Breast epithelium (tissue), 3 donors: ENCODE measurements around the gene NUDT6.

ENCODE experiments used
- CTCF ChIP-seq, 3 donors: fragments of 450-650 bp; IDR thresholded peaks; one replicate each; pipeline ENCODE4 v1.5.1; 2016 to 2017; ENCODE audit warnings: antibody characterized with exemption in 3 of 3, mild to moderate bottlenecking in 3 of 3, moderate library complexity in 3 of 3
- POLR2AphosphoS5 ChIP-seq, 3 donors: sonication (generic); formaldehyde crosslinking; IDR thresholded peaks; one replicate each; pipeline ENCODE4 v1.6.1; 2017; ENCODE audit warnings: antibody characterized with exemption in 3 of 3

GRCh38 chr4:122921971-122922876, at the start of gene NUDT6:
- TF ChIP-seq CTCF (IDR thresholded peaks at IDR 0.05) (no peak), POLR2AphosphoS5 (IDR thresholded peaks at IDR 0.05) (peak in 1 of 3 donors; percentile 8)
